HuH-7 (cell line): Measurements from ENCODE around the gene C9orf72.

Experiments
- DNase-seq: peaks from one replicate; pipeline ENCODE4 v3.0.0; 2011; ENCODE audit warnings: low spot score

Gene C9orf72

DNA sequence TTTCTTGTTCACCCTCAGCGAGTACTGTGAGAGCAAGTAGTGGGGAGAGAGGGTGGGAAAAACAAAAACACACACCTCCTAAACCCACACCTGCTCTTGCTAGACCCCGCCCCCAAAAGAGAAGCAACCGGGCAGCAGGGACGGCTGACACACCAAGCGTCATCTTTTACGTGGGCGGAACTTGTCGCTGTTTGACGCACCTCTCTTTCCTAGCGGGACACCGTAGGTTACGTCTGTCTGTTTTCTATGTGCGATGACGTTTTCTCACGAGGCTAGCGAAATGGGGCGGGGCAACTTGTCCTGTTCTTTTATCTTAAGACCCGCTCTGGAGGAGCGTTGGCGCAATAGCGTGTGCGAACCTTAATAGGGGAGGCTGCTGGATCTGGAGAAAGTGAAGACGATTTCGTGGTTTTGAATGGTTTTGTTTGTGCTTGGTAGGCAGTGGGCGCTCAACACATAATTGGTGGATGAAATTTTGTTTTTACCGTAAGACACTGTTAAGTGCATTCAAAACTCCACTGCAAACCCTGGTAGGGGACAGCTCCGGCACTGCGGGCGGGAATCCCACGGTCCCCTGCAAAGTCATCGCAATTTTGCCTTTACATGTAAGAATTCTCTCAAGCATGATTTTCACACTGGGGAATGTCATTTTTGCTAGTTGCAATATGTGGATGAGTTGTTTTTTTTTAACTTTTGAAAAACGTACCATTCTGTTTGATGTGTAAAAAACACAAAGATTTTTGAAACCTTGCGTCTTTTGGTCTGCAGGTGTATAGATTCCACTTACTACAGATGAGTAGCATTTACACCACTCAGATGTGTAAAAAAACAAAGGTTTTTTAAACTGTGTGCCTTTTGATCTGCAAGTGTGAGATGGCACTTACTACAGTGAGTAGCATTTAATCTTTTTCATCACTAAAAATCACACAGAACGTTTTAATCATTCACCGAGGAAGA lies 631 bp upstream of the C9orf72 start:
- DNase-seq, result peak; percentile 60

DNA sequence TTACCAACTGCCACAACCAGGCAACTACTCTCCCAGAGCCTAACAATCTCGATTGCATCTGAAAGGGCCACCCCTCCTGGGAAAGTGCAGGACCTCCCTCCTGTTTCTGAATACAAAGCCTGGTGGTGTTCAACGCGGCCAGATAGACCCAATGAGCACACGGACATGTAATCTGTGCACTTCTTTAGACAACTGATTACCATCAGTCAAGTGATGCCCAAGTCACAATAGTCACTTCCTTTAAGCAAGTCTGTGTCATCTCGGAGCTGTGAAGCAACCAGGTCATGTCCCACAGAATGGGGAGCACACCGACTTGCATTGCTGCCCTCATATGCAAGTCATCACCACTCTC lies 739 bp downstream of the C9orf72 start:
- peak; percentile 10 for DNase-seq

DNA sequence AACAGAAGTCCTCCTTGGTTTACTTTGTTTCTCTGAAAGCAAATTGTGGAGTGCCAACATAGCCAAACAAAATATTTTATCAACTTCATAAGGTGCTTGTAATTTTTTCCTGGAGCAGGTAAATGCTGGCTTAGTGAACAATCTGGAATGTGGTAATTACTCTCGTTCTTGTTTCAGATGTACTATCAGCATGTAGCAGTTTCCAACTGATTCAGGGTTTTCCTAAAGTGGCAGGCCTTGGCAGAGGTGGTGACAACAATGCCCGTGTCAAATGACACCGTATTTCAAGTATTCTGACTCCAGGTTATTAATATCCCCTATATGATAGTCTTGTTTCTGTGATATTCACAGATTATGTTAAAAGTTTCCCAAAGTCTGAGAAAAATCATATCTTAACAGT lies 1.2 kb downstream of the C9orf72 start:
- DNase-seq, result no peak

DNA sequence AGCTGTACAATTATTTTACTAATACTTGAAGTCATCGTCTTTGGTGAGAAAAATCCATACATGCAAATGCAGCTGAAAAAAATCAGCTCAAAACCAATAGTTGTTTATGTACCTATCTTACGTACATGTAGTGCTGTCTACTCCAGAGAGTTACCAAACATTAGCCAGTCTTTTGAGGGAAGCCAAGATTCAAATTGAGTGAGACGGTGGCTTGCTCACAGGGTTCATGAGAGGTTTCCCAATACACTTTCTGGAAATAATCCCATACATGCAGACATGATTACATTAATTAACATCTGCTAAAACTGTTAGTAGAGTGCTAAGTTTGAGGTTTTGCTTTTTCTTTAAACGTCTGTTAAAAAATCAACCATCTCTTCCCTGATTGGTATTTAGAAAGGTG lies 2.3 kb downstream of the C9orf72 start:
- no peak for DNase-seq

DNA sequence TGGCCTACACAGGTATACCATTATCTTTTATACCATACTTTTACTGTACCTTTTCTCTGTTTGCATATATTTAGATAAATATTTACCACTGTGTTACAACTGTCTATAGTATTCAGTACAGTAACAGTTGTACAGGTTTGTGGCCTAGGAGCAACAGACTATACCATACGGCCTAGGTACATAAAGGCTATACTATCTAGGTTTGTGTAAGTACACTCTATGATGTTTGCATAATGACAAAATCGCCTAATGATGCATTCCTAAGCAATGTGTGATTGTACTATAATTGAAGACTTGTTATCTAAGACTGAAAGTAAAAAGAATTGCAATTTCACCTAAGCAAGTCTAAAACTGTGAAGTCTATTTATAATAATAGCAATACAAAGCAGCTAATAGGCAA lies 3.9 kb downstream of the C9orf72 start:
- no peak for DNase-seq

DNA sequence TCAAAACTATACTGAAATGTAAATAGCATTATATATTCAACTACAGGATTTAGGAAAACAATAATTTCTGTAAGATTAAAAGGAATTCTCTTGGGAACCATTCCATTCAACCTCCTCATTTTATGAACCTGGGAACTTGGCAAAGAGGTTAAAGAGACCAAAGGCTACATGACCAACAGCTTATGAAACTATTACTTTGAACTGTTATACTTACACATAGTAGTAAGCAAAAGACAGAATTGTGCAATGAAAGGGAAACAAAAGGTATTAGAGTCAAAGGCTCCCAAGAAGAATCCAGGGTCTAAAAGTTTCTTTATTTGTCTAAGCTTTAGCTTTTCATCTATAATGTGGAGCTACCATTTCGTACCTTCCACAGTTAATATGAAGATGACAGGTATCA lies 7.2 kb downstream of the C9orf72 start:
- no peak for DNase-seq

DNA sequence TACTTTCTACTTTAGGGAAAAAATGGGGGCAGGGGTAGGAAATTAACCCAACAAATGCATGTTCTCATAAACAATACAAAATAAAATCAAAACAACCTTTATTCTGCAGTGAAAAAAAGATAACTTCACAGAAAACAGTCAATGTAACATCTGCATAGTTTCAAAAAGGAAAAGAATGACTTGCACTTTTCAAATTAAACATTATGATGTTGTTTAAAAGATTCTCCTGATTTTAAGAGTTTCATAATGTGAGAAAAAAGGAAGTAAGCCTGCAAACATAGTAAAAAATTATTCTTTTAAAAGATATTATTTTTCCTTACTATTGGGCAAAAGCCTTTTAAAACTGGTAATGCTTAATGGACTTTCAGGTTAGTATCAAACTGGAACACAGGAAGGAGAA lies 7.6 kb downstream of the C9orf72 start:
- DNase-seq, result no peak

DNA sequence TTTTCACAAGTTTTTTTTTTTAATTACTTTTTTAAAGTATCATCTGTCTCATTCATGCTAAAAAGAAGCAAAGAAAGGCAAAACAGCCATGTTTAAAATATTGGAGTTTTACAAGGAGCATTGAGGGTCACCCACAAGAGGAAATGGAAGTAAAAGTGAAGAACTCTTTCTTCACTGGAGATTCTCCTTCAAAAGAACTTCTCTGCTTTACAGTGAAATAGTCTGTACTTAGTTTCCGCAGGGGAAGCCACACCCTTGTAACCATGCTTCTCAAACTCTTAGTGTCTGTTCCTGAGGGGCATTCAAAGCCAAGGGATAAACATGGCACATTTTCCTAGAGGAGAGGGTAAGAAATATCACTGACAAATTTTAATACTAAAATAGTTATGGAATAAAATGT lies 8.6 kb downstream of the C9orf72 start:
- no peak for DNase-seq

DNA sequence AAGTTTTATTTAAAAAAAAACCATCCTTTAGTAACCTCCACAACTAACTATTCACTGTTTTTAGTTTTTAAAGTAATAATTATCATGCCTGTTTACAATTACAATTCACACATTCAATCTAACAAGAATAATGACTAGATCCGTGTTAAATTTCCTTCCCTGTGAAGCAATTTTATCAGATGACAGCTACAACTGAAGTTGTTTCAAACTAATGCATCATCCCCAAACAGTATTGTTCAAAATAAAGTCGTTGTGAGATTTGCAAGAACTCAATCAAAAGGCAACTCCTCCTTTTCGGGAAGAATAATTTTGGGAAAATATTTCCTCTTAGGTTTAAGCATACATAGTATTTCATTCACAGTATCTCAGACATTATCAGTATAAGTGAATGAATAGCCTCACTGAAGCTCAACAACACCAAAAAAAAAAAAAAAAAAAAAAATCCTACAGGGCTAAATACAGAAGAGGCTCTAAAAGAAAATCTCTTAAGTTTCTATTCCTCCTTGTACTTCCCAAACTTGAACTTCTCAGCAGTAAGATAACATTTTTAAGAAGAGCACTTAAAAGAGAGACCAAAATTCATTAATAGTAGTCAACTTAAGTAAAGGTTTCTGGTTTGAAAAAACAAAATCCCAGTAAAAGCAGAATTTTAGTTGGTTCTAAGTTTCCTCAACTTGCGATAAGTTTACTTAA lies 9.4 kb downstream of the C9orf72 start:
- DNase-seq, result no peak

DNA sequence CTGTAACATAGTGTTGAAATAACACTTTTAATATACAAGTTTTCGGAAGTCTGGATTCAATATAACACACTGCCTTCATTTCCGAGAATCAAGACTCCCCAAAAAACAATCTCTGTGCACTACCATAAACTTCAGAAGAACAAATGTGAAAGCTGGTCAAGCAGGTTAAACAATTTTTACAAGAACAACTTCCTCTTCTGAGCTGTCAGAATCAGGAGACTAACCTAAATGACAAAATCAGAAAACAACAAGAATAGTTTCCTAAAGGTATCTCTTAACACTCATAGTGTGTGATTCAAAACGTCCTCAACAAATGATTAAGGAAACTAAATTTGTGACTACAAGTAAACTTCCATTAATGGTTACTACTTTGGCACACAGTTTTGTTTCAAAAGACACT lies 11.6 kb downstream of the C9orf72 start:
- DNase-seq, result no peak

DNA sequence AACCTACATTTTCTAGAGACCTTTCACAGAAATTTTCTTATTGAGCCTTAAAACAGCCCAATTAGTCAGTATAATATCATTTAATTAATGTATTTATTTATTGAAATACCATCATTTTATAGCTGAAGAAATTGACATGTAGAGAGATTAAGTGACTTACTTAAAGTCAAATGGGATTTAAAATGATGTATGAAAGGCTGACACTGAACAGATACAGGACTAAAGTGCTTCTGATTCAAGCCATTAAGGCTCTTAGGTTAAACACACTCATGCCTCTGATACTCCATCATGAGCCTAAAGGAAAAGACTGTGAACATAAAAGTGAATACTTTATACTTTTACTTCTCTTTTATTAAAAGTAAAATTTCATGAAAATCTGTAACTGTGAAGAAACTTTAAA lies 12.8 kb downstream of the C9orf72 start:
- no peak for DNase-seq

DNA sequence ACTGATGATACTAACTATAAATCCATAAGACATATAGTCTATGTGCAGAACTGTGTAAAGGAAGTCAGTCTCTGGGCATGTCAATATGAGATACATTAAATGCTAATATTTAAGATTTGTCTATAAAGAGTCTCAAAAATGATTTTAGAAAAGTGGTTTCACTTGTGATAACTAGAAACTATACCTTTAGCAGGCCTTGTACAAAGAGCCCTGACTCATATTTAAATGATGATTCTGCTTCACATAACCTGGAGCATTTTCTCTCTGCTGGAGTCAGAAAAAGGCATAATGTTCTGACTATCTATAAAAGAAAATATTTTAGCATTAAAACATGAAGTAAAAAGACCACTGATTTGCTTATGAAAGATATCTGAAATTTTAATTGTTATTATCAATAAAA lies 15.0 kb downstream of the C9orf72 start:
- DNase-seq, result no peak

DNA sequence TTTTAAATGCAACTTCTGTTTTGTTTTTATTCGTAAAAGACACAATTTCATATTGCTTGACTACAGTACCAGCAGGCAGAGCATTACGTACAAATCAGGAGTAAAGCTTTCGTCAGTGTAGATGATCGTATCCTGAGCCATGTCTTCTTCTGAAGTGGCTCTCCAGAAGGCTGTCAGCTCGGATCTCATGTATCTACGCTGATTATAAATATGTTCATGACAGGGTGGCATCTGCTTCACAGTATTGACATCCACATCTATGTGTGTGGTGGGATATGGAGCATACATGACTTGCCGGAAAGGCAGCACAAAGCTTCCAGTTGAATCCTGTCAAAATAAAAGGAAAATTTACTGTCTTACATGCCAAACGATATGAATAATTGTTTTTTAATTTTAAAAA lies 16.8 kb downstream of the C9orf72 start:
- DNase-seq, result no peak

DNA sequence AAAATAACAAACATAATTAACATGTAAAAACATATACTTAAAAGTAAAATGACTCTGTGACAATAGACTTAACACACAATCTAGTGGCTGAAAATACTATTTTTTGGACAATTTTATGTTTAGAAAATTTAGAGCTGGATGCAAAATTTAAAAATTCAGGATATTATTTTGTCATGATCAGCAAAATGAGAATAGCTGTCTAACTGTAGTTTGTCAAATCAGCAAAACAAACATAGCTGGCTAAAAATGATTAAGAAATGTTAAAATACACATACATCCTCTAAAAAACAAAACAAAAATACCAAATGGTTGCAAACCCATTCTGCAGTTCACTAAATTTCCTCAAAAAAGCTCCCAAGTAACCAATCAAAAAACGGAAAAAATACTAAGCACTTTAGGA lies 18.6 kb downstream of the C9orf72 start:
- DNase-seq, result no peak

DNA sequence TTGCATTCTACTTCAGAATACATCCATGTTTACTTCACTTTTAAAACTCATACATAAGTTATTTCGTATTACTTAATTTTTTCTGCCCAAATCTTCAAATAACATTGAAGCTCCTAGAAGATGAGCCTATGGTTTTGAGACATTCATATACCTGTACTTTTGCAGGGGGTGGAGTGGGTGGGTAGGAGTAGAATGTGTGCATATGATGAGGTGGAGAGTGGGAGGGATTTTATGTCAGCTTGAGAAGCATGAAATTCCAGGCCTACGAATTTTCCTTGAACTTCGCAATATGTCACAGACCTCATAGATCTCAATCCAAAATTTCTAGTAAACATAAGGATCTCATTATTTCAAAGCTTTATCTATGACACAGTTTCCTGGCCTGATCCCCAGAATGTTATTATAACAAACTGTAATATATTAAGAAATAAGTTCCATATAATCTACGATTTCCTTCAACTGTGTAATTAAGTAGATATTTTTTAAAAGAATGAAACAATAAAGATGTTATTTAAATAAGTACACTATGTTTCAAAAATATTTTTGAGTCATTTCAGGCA lies 24.0 kb downstream of the C9orf72 start:
- DNase-seq, result no peak

DNA sequence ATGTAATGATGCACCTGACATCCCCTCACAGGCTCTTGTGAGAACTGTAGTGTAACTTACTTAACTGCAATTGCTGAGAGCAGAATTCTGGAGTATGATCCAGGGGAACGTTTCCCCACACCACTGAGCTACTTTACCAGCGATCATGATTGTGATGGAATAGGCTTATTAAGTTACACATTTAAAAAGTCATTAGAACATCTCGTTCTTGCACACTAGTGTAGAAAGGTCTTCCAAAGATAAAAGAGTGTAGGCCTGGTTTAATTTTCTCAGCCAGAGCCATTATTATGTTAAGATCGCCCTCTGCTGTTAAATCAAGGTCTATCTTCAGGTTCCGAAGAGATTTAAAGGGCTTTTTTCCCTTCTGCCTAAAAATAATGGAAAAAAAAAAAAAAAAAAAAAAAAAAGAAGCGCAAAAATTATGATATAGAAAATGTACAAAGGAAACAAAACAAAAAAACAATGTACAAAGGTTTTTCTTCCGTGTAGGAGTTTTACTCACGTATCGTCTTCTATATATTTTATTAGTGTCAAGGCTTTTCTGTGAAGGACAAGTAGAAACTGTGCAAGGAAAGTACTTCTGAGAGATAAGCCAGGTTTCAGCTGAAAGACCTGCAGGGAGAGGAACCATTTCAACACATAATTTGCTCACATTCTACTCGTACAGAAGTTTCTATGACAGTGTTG lies 25.1 kb downstream of the C9orf72 start:
- no peak for DNase-seq

DNA sequence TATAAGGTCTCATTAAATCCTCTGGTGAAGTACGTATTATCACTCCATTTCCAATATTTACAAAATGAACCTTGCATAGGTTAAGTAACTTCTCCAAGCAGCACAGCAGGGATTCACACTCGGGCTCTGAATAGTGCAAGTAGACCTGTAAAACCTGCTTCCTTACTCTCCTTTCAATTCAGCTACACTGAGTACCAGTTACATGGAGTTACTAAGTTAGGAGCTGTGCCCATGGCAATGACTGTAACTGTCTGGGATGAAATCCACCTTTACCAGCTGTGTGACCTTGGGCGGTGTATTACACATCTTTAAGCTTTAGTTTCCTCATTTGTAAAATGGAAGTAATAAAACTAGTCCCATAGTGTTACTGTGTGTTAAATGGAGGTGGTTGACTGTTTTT lies 27.8 kb downstream of the C9orf72 start:
- DNase-seq, result no peak

DNA sequence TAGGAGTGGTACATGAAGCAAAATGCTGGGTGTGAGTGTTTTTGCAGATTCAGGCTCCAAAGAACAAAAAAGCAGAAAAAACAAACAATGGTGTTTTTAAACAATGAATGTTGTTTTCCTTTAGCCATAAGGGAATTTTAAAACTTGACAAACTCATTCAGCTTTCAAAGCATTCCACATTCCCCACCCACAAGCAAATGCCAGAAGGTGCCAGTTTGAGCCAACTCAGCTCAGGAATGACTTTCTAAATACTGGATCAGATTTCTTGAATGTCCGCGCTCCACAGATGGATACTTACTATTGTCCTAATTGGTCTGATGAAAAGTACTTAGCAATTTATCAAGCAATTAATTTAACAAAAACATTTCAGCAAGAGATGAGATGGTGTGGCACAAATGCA lies 30.8 kb downstream of the C9orf72 start:
- no peak for DNase-seq

DNA sequence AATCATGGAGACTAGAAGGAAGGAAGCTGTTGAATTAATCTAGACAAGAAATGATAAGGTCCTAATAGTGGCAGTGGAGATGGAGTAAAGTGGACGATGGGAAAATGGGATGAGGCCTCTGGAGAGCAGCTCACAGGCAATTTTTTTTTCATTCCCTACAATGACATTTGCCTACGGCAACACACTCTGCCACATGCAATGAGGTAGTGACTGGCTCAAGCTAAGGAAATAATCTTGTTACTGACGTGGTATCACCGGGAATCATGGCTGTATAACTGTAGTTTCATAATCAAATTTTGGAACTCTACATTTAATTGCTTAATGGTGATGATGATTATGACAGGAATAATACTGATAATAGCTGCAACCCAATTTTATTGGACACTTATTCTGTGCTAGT lies 31.5 kb downstream of the C9orf72 start:
- no peak for DNase-seq

DNA sequence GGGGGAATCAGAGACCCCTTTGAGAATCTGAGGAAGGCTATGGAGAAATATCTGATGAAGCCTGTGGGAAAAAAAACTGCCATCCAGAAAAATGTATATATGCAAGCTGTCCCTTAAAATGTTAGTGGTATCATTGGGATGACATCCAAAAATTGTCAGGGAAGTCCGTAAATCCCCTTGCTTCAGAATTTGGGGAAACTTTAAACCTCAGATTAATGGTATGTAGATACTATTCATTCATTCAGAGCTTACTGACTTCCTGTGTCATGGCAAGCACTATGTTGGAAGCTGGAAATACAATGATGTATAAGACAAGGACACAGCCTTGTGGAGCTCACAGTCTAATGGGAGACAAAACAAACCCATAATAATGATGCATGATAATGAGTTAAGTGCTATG lies 32.8 kb downstream of the C9orf72 start:
- DNase-seq, result no peak

DNA sequence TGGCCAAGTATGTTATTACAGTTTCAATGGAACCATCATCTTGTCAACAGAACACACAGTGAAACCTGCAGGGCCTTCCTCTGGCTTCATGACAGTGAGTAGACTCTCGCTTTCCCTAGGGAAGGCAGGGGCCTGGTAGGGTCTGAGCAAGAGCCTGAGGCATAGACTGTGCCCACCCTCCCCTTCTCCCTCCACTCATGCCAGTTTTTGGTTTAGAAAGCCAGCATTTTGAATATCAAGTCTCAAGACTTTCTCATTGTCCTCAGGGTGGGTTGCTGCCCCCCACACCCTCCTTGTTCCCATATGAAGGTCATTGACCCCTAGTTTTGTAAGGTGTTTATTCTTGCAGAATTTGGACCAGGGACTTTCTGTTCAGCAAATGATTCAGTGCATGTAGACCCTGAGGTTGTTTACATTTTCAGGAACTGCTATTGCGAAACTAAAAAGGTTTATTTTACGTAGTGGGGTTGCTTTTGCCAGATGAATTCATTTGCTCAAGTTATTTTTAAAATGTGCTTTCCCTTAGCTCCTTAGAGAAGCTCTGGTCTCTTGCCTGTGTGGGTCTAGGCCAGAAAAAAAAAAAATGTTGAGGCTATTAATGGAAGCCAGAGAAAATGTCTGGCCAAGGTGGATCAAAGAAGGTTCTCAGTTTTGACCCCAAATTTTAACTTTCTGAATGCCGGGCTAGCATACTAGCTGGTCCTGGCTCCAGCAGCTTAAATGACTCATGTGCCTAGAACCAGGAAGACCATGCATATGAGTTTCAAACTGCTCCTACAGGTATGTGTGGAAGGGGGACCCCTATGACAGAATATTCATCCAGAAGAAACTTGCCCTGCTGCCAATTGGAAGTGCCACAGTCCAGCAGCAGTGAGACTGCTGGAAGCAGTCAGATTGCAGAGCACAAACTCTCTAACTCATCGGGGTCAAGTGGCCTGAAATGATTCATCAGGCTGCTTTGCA lies 33.5 kb downstream of the C9orf72 start:
- no peak for DNase-seq

DNA sequence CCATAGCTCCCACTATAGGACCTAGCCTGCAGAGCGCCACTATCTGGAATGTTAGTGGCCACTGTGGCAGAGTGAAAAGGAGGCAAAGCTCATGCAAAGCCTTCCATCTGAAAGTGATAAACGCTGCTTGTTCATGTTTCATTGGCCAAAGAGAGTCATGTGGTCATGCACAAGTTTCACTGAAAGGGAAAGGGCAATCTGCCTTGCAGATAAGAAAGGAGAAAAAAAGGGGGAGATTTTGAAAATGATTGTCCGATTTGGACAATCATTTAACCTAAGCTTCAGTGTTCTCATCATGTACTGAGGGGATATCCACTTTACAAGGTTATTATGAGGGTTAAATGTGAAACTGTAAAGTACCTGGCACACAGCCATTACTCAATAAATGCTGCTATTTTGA lies 34.6 kb downstream of the C9orf72 start:
- no peak for DNase-seq
